Liver (tissue), 3 donors: Measurements from ENCODE around the gene GRIA1.

Experiments used
- ATF3 ChIP-seq: IDR thresholded peaks from 2 replicates; pipeline ENCODE4 v1.6.1; 2016; ENCODE audit warnings: antibody characterized with exemption
- CTCF ChIP-seq: fragments of 150-350 bp; IDR thresholded peaks from 2 replicates; pipeline ENCODE4 v1.5.1; 2017; ENCODE audit warnings: improper control_type of control experiment, low read depth, low read length; ENCODE audit not compliant: missing input control
- GABPA ChIP-seq, 2 donors: IDR thresholded peaks in 1 of 2; conservative IDR thresholded peaks in 1 of 2; 2 replicates each; pipeline ENCODE4 v1.6.1; 2016; ENCODE audit warnings: antibody characterized with exemption in 2 of 2, mild to moderate bottlenecking in 1 of 2, moderate library complexity in 1 of 2
- HNF4G ChIP-seq: IDR thresholded peaks from 2 replicates; pipeline ENCODE4 v1.6.1; 2016; ENCODE audit warnings: antibody characterized with exemption
- JUND ChIP-seq, 2 donors: IDR thresholded peaks; 2 replicates each; pipeline ENCODE4 v1.6.1; 2016; ENCODE audit warnings: antibody characterized with exemption in 2 of 2
- MAX ChIP-seq: IDR thresholded peaks from 2 replicates; pipeline ENCODE4 v1.6.1; 2016; ENCODE audit warnings: antibody characterized with exemption
- NR2F2 ChIP-seq: IDR thresholded peaks from 2 replicates; pipeline ENCODE4 v1.6.1; 2016; ENCODE audit warnings: antibody characterized with exemption
- REST ChIP-seq: IDR thresholded peaks from 2 replicates; pipeline ENCODE4 v1.6.1; 2016; ENCODE audit warnings: antibody characterized with exemption, mild to moderate bottlenecking
- RXRA ChIP-seq, 2 donors: IDR thresholded peaks; 2 replicates each; pipeline ENCODE4 v1.6.1; 2017 to 2018; ENCODE audit warnings: antibody characterized with exemption in 2 of 2, mild to moderate bottlenecking in 1 of 2
- YY1 ChIP-seq: IDR thresholded peaks from 2 replicates; pipeline ENCODE4 v1.6.1; 2016; ENCODE audit warnings: antibody characterized with exemption, mild to moderate bottlenecking
- donor health status: healthy.
- donor health status: healthy.

- no peak for TF ChIP-seq NR2F2
- no peak for TF ChIP-seq MAX
- TF ChIP-seq CTCF, result no peak
- TF ChIP-seq YY1, result no peak
- no peak for TF ChIP-seq REST
- no peak for TF ChIP-seq ATF3
- TF ChIP-seq HNF4G, result no peak
- TF ChIP-seq JUND (IDR thresholded peaks at IDR 0.05), result no peak
- no peak for TF ChIP-seq RXRA (IDR thresholded peaks at IDR 0.05)
- no peak for TF ChIP-seq GABPA (IDR thresholded peaks at IDR 0.05 in 1 of 2, conservative IDR thresholded peaks at IDR 0.05 in 1 of 2)
Observed at GRCh38 chr5:153523831-153524230, 33.4 kb downstream of the GRIA1 start.
